Esophagus squamous epithelium (tissue), 5 donors: ENCODE results near the gene OR2H1. TPM values are rescaled to one million over a fixed set of nuclear protein-coding genes. Genes with fewer than 3 reads are reported as not detected.
"Not testable (repeated sequence)": the region's sequence is repeated elsewhere in the genome, so short reads cannot be mapped to it uniquely, and the experiment has no call there.

Experiments
- DNase-seq: peaks from one replicate; lab custom pipeline; 2025; lab: John Stamatoyannopoulos, UW
- H3K27ac ChIP-seq, 4 donors: fragments of 200-600 bp; sonication (generic); one replicate each; pipeline ENCODE4 v1.5.1; 2016 to 2019; ENCODE audit warnings: mild to moderate bottlenecking in 1 of 4
- H3K27me3 ChIP-seq, 4 donors: fragments of 200-600 bp; sonication (generic); 1 replicate in 3 of 4; 2 replicates in 1 of 4; pipeline versions ENCODE4 v1.5.1 to v1.6.0; 2017 to 2021; ENCODE audit warnings: antibody characterized with exemption in 1 of 4
- H3K36me3 ChIP-seq, 3 donors: fragments of 200-600 bp; sonication (generic); one replicate each; pipeline ENCODE4 v1.5.1; 2016 to 2019
- H3K4me1 ChIP-seq, 3 donors: fragments of 200-600 bp; sonication (generic); one replicate each; pipeline ENCODE4 v1.5.1; 2017 to 2019
- H3K4me3 ChIP-seq, 4 donors: fragments of 200-600 bp; sonication (generic); 1 replicate in 3 of 4; 2 replicates in 1 of 4; pipeline ENCODE4 v1.5.1; 2016 to 2019; ENCODE audit warnings: mild to moderate bottlenecking in 2 of 4, moderate library complexity in 1 of 4
- H3K9me3 ChIP-seq, 3 donors: fragments of 200-600 bp; sonication (generic); one replicate each; pipeline ENCODE4 v1.5.1; 2016 to 2019
- POLR2A ChIP-seq, 4 donors: fragments of 450-650 bp; IDR thresholded peaks; one replicate each; pipeline ENCODE4 v1.6.1; 2017; ENCODE audit warnings: antibody characterized with exemption in 4 of 4, mild to moderate bottlenecking in 4 of 4, moderate library complexity in 3 of 4
- WGBS, 2 donors: methylation state at CpG; one replicate each; pipeline ENCODE4 v1.1.5; 2018; 5-methylcytosine and 5-hydroxymethylcytosine counted together
- intact Hi-C: fragments of 100-400 bp; cut with DNase I; formaldehyde crosslinking; loops from one replicate; pipeline ENCODE4 v1.15.0; 2022
- total RNA-seq, 4 donors: library from RNA; depleted of rRNA; stranded (reverse); fragments of >200 nt; gene quantifications; one replicate each; pipeline ENCODE4 v1.1.0, GENCODE V29; 2016
- TF ChIP-seq, protein P1 (sequence below), 6 experiments: fragments of 450-650 bp in 4 of 6; fragments of 200-600 bp in 2 of 6; sonication (generic) in 2 of 6; IDR thresholded peaks; one replicate each; pipeline ENCODE4 v1.5.1; 2016 to 2019; ENCODE audit warnings: antibody characterized with exemption in 6 of 6, mild to moderate bottlenecking in 4 of 6, moderate library complexity in 4 of 6
- donor health status: DM: yes; HTN: yes; CAD: no.

The OR2H1 gene
- total RNA-seq, 4 donors from 2014 or later: not detected

- no peaks in the 10 kb centered on the region for H3K4me1 ChIP-seq
- H3K36me3 ChIP-seq: no peaks in the 10 kb centered on the region
- H3K4me3 ChIP-seq: no peak overlapping the region
- DNase-seq: no peak
- TF ChIP-seq, protein P1, sequence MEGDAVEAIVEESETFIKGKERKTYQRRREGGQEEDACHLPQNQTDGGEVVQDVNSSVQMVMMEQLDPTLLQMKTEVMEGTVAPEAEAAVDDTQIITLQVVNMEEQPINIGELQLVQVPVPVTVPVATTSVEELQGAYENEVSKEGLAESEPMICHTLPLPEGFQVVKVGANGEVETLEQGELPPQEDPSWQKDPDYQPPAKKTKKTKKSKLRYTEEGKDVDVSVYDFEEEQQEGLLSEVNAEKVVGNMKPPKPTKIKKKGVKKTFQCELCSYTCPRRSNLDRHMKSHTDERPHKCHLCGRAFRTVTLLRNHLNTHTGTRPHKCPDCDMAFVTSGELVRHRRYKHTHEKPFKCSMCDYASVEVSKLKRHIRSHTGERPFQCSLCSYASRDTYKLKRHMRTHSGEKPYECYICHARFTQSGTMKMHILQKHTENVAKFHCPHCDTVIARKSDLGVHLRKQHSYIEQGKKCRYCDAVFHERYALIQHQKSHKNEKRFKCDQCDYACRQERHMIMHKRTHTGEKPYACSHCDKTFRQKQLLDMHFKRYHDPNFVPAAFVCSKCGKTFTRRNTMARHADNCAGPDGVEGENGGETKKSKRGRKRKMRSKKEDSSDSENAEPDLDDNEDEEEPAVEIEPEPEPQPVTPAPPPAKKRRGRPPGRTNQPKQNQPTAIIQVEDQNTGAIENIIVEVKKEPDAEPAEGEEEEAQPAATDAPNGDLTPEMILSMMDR (IDR thresholded peaks at IDR 0.05): no peak
- no peak for TF ChIP-seq POLR2A (IDR thresholded peaks at IDR 0.05)
- H3K27ac ChIP-seq: no peak overlapping the region
- intact Hi-C loops: no loop called here
- peaks cover 0 to 6% (median 0%) of the 10 kb centered on the region in 4 donors for H3K27me3 ChIP-seq
- 19 to 35% methylated on average over 1 of the region's 1 CpG for WGBS, 2 donors
- no peaks in the 10 kb centered on the region for H3K9me3 ChIP-seq
These were observed 31.9 kb upstream of the OR2H1 start for GRCh38 chr6:29425075-29425474.

- H3K4me3 ChIP-seq: no peak overlapping the region
- no peaks in the 10 kb centered on the region for H3K4me1 ChIP-seq
- peaks cover 0 to 6% (median 0%) of the 10 kb centered on the region in 4 donors for H3K27me3 ChIP-seq
- H3K27ac ChIP-seq: no peak overlapping the region
- DNase-seq: no peak
- 78 to 82% methylated on average over 2 to 3 of the region's 3 CpGs for WGBS, 2 donors
- no peaks in the 10 kb centered on the region for H3K36me3 ChIP-seq
- no peaks in the 10 kb centered on the region for H3K9me3 ChIP-seq
- intact Hi-C loops: no loop called here
- TF ChIP-seq, protein P1 (IDR thresholded peaks at IDR 0.05): no peak
- TF ChIP-seq POLR2A (IDR thresholded peaks at IDR 0.05): no peak
These were observed 30.3 kb upstream of the OR2H1 start for GRCh38 chr6:29426654-29427053.

DNA sequence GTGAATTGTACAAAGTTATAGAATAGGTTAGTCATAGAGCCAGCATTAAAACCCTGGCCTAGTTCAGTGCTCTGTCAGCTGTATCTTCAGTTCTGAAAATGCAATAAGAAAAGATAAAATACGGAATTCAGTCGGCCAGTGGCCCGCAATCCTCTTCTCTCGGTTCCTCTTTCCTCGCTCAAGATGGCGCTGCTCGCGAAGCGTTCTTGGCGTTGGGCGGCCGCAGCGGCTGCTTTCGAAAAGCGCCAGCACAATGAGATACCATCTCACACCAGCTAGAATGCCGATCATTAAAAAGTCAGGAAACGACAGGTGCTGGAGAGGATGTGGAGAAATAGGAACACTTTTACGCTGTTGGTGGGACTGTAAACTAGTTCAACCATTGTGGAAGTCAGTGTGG, 20.2 kb upstream of the OR2H1 start:
- WGBS, 2 donors: 77 to 90% methylated on average over 15 to 18 of the region's 18 CpGs
- H3K9me3 ChIP-seq, H3K4me1 ChIP-seq, H3K4me3 ChIP-seq, intact Hi-C loops, H3K27ac ChIP-seq, H3K36me3 ChIP-seq, H3K27me3 ChIP-seq, DNase-seq: not testable (repeated sequence)

DNA sequence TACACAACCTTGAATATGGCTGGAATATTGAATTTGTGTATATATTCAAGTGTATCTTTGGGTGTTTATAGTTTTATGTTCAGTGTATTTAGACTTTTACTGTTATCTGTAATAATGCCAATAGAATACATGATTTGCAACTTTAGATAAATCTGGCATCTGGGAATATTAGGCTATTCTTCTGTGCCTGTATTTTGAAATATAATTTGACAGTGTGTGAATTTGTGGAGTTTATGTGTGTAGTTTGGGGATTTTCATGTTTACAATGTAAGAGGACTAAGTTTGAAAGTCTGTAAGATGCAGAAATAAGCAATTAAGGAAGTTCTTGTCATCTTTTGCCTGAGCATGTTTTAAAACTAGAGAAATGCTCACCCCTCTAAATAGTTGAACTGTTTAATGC, 17.9 kb upstream of the OR2H1 start, which contains the start of gene OR10C1:
Gene OR10C1 (plus strand): TSS at position 301 of the 400 bp plus-strand sequence. CDS start 710 bp downstream, outside the sequence.
- intact Hi-C loops: no loop called here
- no peaks in the 10 kb centered on the region for H3K36me3 ChIP-seq
- H3K4me1 ChIP-seq: no peaks in the 10 kb centered on the region
- no peaks in the 10 kb centered on the region for H3K27me3 ChIP-seq
- no peak within 1 kb of the TSS for H3K27ac ChIP-seq
- no peak for TF ChIP-seq POLR2A (IDR thresholded peaks at IDR 0.05)
- TF ChIP-seq, protein P1 (IDR thresholded peaks at IDR 0.05): no peak
- no peak for DNase-seq
- no peaks in the 10 kb centered on the region for H3K9me3 ChIP-seq
- no peak within 1 kb of the TSS for H3K4me3 ChIP-seq

GRCh38 chr6:29442719-29443118, 14.2 kb upstream of the OR2H1 start:
- no peak for TF ChIP-seq POLR2A (IDR thresholded peaks at IDR 0.05)
- TF ChIP-seq, protein P1 (IDR thresholded peaks at IDR 0.05): no peak
- Histone ChIP-seq H3K9me3 (no peaks in the 10 kb centered on the region), H3K27me3 (peaks cover 0 to 5% (median 0%) of the 10 kb centered on the region in 4 donors), H3K36me3 (no peaks in the 10 kb centered on the region), H3K27ac (no peak overlapping the region), H3K4me3 (no peak overlapping the region), H3K4me1 (no peaks in the 10 kb centered on the region)
- 83 to 85% methylated on average over 1 of the region's 1 CpG for WGBS, 2 donors
- intact Hi-C loops: no loop called here
- DNase-seq: no peak

DNA sequence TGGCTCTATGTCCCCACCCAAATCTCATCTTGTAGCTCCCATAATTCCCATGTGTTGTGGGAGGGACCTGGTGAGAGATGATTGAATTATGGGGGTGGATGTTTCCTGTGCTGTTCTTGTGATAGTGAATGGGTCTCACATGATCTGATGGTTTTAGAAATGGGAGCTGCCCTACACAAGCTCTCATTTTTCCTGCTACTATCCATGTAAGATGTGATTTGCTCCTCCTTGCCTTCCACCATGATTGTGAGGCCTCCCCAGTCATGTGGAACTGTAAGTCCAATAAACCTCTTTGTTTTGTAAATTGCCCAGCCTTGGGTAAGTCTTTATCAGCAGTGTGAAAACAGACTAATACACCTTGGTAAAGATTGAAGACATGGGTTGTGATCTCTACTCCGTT, 12.9 kb upstream of the OR2H1 start:
- H3K27ac ChIP-seq, H3K27me3 ChIP-seq, H3K36me3 ChIP-seq, H3K4me1 ChIP-seq, H3K9me3 ChIP-seq, H3K4me3 ChIP-seq, intact Hi-C loops, DNase-seq: not testable (repeated sequence)
- WGBS, 2 donors: 53 to 56% methylated on average over 1 of the region's 1 CpG
